GM10847 (cell line): Measurements from ENCODE around the gene CCDC24.
A peak's percentile ranks its signal among the peaks of the same experiment; 100 is the strongest.

ENCODE experiments used
- POLR2A ChIP-seq: IDR thresholded peaks from 2 replicates; pipeline ENCODE4 v1.6.1; 2011; ENCODE audit not compliant: insufficient read length; ENCODE audit errors: extremely low read depth

The CCDC24 gene

GRCh38 chr1:43974443-43975248 is 16.8 kb upstream of the CCDC24 start, which contains the start of gene ATP6V0B:
Gene ATP6V0B, plus strand, starts transcription at chr1:43974960. Its CDS starts 81 bp downstream, at chr1:43975041.
- TF ChIP-seq POLR2A: peak; percentile 67

- no peak for TF ChIP-seq POLR2A
Observed at GRCh38 chr1:43975249-43975961, 16.0 kb upstream of the CCDC24 start.

- no peak for TF ChIP-seq POLR2A
Observed at GRCh38 chr1:43976045-43976444, 15.4 kb upstream of the CCDC24 start.

GRCh38 chr1:43976890-43977289 is 14.5 kb upstream of the CCDC24 start:
- no peak for TF ChIP-seq POLR2A

GRCh38 chr1:43977376-43978263 is 13.8 kb upstream of the CCDC24 start:
- no peak for TF ChIP-seq POLR2A

GRCh38 chr1:43978264-43978550 is 13.2 kb upstream of the CCDC24 start:
- no peak for TF ChIP-seq POLR2A

- TF ChIP-seq POLR2A: no peak
Observed at GRCh38 chr1:43978551-43979260, 12.7 kb upstream of the CCDC24 start, which contains the start of gene B4GALT2. Gene B4GALT2, plus strand, starts transcription at chr1:43979210. Its CDS starts 1,951 bp downstream, at chr1:43981161.

GRCh38 chr1:43979261-43979527 is 12.2 kb upstream of the CCDC24 start:
- no peak for TF ChIP-seq POLR2A

- TF ChIP-seq POLR2A: no peak
Observed at GRCh38 chr1:43979528-43980254, 11.7 kb upstream of the CCDC24 start.

- no peak for TF ChIP-seq POLR2A
Observed at GRCh38 chr1:43980255-43981134, 10.9 kb upstream of the CCDC24 start.

- no peak for TF ChIP-seq POLR2A
Observed at GRCh38 chr1:43981135-43981491, 10.3 kb upstream of the CCDC24 start.

GRCh38 chr1:43981636-43982035 is 9.8 kb upstream of the CCDC24 start:
- no peak for TF ChIP-seq POLR2A

GRCh38 chr1:43982241-43982640 is 9.2 kb upstream of the CCDC24 start:
- no peak for TF ChIP-seq POLR2A

- TF ChIP-seq POLR2A: no peak
Observed at GRCh38 chr1:43982808-43983207, 8.6 kb upstream of the CCDC24 start.

GRCh38 chr1:43983253-43983899 is 8.0 kb upstream of the CCDC24 start:
- TF ChIP-seq POLR2A: no peak
